Measurements from ENCODE around the gene ADH1A.

Gene ADH1A

GRCh38 chr4:99285387-99285786 lies 5.4 kb downstream of the ADH1A start:
- no peaks in the 10 kb centered on the region for H3K4me1 ChIP-seq (ENCODE audit: control insufficient read depth, insufficient read depth, low read length)
- no peaks in the 10 kb centered on the region for H3K36me3 ChIP-seq (ENCODE audit: control insufficient read depth in 2 of 2, insufficient read depth in 1 of 2, low read length in 2 of 2)
- POLR2A ChIA-PET: no interaction called here
- CTCF ChIA-PET: no interaction called here
- no peaks in the 10 kb centered on the region for H3K9me3 ChIP-seq (ENCODE audit: control insufficient read depth, insufficient read depth, low read depth, low read length)
- TF ChIP-seq ZNF473 (tag by site-specific recombination; IDR thresholded peaks at IDR 0.05) (no peak), ZNF624 (tag by site-specific recombination; IDR thresholded peaks at IDR 0.05) (no peak), ZNF202 (tag by site-specific recombination; IDR thresholded peaks at IDR 0.05; ENCODE audit: borderline replicate concordance) (no peak), ZNF791 (tag by site-specific recombination; IDR thresholded peaks at IDR 0.05) (no peak), IKZF3 (tag by site-specific recombination; IDR thresholded peaks at IDR 0.05) (no peak), ZNF37A (tag by site-specific recombination; IDR thresholded peaks at IDR 0.05) (no peak), ZSCAN30 (tag by site-specific recombination; IDR thresholded peaks at IDR 0.05) (no peak), PRDM2 (tag by site-specific recombination; IDR thresholded peaks at IDR 0.05; ENCODE audit: borderline replicate concordance) (no peak), SCRT1 (tag by site-specific recombination; IDR thresholded peaks at IDR 0.05; ENCODE audit: borderline replicate concordance) (no peak), OVOL3 (tag by site-specific recombination; IDR thresholded peaks at IDR 0.05) (no peak), ZFP3 (tag by site-specific recombination; IDR thresholded peaks at IDR 0.05; ENCODE audit: low read depth) (no peak)
- H3K27ac ChIP-seq (ENCODE audit: extremely low read depth, low read depth, low read length): no peak overlapping the region
- H3K4me3 ChIP-seq (ENCODE audit: low read depth, low read length): no peak overlapping the region

GRCh38 chr4:99282731-99283130 lies 8.1 kb downstream of the ADH1A start:
- Histone ChIP-seq H3K27ac (ENCODE audit: extremely low read depth, low read depth, low read length) (no peak overlapping the region), H3K4me1 (ENCODE audit: control insufficient read depth, insufficient read depth, low read length) (no peaks in the 10 kb centered on the region), H3K9me3 (ENCODE audit: control insufficient read depth, insufficient read depth, low read depth, low read length) (no peaks in the 10 kb centered on the region), H3K4me3 (ENCODE audit: low read depth, low read length) (no peak overlapping the region), H3K36me3 (ENCODE audit: control insufficient read depth in 2 of 2, insufficient read depth in 1 of 2, low read length in 2 of 2) (no peaks in the 10 kb centered on the region)
- no peak for TF ChIP-seq KLF16 (tag by site-specific recombination; IDR thresholded peaks at IDR 0.05)
- no peak for TF ChIP-seq ZBTB20 (tag by site-specific recombination; IDR thresholded peaks at IDR 0.05)
- no peak for TF ChIP-seq ZBTB26 (tag by site-specific recombination; optimal IDR thresholded peaks at IDR 0.05)
- TF ChIP-seq KLF17 (tag by site-specific recombination; IDR thresholded peaks at IDR 0.05): no peak
- TF ChIP-seq ZNF521 (tag by site-specific recombination; IDR thresholded peaks at IDR 0.05): no peak
- TF ChIP-seq ZBTB21 (tag by site-specific recombination; IDR thresholded peaks at IDR 0.05): no peak
- no peak for TF ChIP-seq KLF10 (tag by site-specific recombination; IDR thresholded peaks at IDR 0.05)
- POLR2A ChIA-PET: no interaction called here
- CTCF ChIA-PET: no interaction called here

All from HEK293 (cell line).